ENCODE data around the gene TBC1D22A.

- TF ChIP-seq CTCF (IDR thresholded peaks at IDR 0.05) (no peak), POLR2A (IDR thresholded peaks at IDR 0.05) (no peak)
These were observed 206.4 kb downstream of the TBC1D22A start for GRCh38 chr22:46968848-46969247.

Data from Peyer's patch (tissue), 4 donors.